Heart left ventricle (tissue), 16 donors: ENCODE data around the gene CIC. TPM values are rescaled to one million over a fixed set of nuclear protein-coding genes. Genes with fewer than 3 reads are reported as not detected.

Experiments used
- ATAC-seq, 4 donors: fragments of 200-7000 bp; cut with Tn5 transposase; one replicate each; pipeline ENCODE4 v1.9.1; 2020 to 2022; ENCODE audit warnings: moderate library complexity in 4 of 4, mild to moderate bottlenecking in 3 of 4, moderate number of reproducible peaks in 1 of 4
- DNase-seq, 5 donors: peaks; one replicate each; pipeline ENCODE4 v3.0.0-alpha.2; 2020
- H3K27ac ChIP-seq, 12 donors: fragments of 200-600 bp; sonication (generic) in 4 of 12; one replicate each; pipeline versions ENCODE4 v1.5.0 to v1.8.0; 2016 to 2022; ENCODE audit warnings: mild to moderate bottlenecking in 2 of 12
- H3K27me3 ChIP-seq, 9 donors: fragments of 200-600 bp; sonication (generic) in 2 of 9; one replicate each; pipeline versions ENCODE4 v1.5.1 to v1.8.0; 2016 to 2022; ENCODE audit warnings: mild to moderate bottlenecking in 3 of 9
- H3K36me3 ChIP-seq, 9 donors: fragments of 200-600 bp; sonication (generic) in 2 of 9; one replicate each; pipeline versions ENCODE4 v1.5.0 to v1.8.0; 2018 to 2022; ENCODE audit warnings: mild to moderate bottlenecking in 2 of 9
- H3K4me1 ChIP-seq, 12 donors: fragments of 200-600 bp; sonication (generic) in 4 of 12; one replicate each; pipeline versions ENCODE4 v1.5.0 to v1.8.0; 2016 to 2022; ENCODE audit warnings: mild to moderate bottlenecking in 3 of 12
- H3K4me3 ChIP-seq, 12 donors: fragments of 200-600 bp; sonication (generic) in 4 of 12; one replicate each; pipeline versions ENCODE4 v1.5.0 to v1.8.0; 2017 to 2022; ENCODE audit warnings: mild to moderate bottlenecking in 9 of 12, moderate library complexity in 4 of 12
- H3K9me3 ChIP-seq, 12 donors: fragments of 200-600 bp; sonication (generic) in 4 of 12; one replicate each; pipeline versions ENCODE4 v1.5.0 to v1.8.0; 2016 to 2022; ENCODE audit warnings: mild to moderate bottlenecking in 1 of 12
- POLR2A ChIP-seq, 2 donors: fragments of 450-650 bp; IDR thresholded peaks; one replicate each; pipeline ENCODE4 v1.6.1; 2017; ENCODE audit warnings: antibody characterized with exemption in 2 of 2, mild to moderate bottlenecking in 2 of 2, moderate library complexity in 2 of 2
- WGBS, 4 donors: extraction: QIAGEN DNeasy Blood & Tissue Kit in 2 of 4; methylation state at CpG; one replicate each; pipeline versions ENCODE4 v1.1.5 to v1.1.7; 2013 to 2018; 5-methylcytosine and 5-hydroxymethylcytosine counted together
- intact Hi-C, 10 donors: fragments of 100-400 bp; cut with DNase I; formaldehyde crosslinking; loops; one replicate each; pipeline versions ENCODE4 v1.11.1 to v1.14.2; 2022
- polyA plus RNA-seq, 2 donors: library from polyadenylated mRNA; stranded (reverse); fragments of 200-250 nt; gene quantifications; one replicate each; pipeline ENCODE4 v1.2.3, GENCODE V29; 2013
- total RNA-seq, 9 donors: library from RNA; depleted of rRNA in 2 of 9; stranded (reverse); fragments of >200 nt in 2 of 9; fragmentation: NEBNext Ultra II Directional in 3 of 9; extraction: Animal tissue kit (Norgen Biotek cat#: 25700) in 3 of 9; gene quantifications; one replicate each; pipeline versions ENCODE4 v1.1.0 to v1.2.4, GENCODE V29; 2016 to 2023
- TF ChIP-seq, protein P1 (sequence below), 12 donors: fragments of 200-600 bp; sonication (generic) in 4 of 12; IDR thresholded peaks; one replicate each; pipeline versions ENCODE4 v1.5.0 to v1.8.0; 2018 to 2022; ENCODE audit warnings: antibody characterized with exemption in 12 of 12, mild to moderate bottlenecking in 5 of 12
- donor health status: ischemic (EF 13 %, LVEDD 7.1; RV severe dilation, severe dysfunction).
- donor health status: healthy with polysubstance abuse.
- donor health status: DM: no; HTN: yes; CAD: no.
- donor health status: DM: no; HTN: no; CAD: no.
- donor health status: ischemic (EF 25% LVEDD 6.9; RV normal size, moderate dysfunction).
- donor health status: ischemic (EF 25% LVEDD 5.7; RV mildly dilated, moderate dysfunction).
- donor health status: healthy.
- donor health status: DM: yes; HTN: yes; CAD: no.
- donor health status: ischemic (EF 35%, LVEDD 5.7; RV mildly dilated, moderate dysfunction).
- donor health status: nonischemic (EF 11% LVEDD 7.7; RV severe dilation, severe dysfunction).
- donor health status: DM: yes; HTN: yes; CAD: no.
- donor health status: PGD.
- donor health status: ischemic (EF 29% LVEDD 5.4; RV normal size, mild dysfunction).
- donor health status: nonischemic (EF 23%, LVEDD 6.1; RV moderate dilation, normal function).

CIC gene
- total and polyA plus RNA-seq, 11 donors = 25.5 to 54.8 (median 31.0) TPM

DNA sequence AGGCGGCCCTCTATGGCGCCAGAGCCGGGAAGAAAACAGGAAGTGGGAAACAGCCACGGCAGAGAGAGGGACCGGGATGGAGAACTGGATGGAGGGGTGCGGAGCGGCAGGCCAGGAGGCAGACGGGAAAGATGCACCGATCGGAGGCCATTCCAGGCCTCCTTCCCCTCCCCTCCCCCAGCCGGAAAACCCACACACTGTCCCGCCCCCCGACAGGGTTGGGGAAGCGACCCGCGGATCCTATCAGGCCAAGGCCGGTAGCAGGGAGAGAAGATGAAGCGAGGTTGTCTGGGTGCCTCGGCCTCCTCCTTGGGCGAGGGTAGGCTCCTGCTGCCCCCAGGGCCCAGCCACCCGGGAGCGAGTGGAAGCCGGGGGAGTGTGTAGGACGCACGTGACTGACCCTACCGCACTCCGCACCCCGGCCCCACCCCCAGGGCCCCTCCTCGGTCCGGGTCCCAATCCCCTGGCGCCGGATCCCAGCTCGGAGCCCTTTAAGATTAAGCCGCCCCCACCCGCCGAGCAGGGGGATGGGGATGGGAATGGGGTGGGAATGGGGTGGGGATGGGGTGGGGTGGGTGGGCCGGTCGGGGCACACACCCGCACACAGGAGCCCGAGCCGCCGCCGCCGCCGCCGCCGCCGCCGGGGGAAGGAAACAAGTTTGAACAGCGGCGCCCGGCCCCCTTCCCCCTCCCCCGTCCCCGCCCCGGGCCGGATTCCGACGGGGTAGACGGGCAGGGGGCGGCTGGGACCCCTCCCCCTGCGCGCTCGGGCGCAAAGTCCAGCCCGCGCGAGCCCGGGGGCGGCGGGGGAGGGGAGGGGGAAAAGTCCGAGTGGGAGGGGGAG is 15.6 kb upstream of the CIC start:
- intact Hi-C loops = loop anchor here in 4 of 10 donors (1.0 to 2.0 kb wide), 4 partner anchors 15 to 31 kb away; partner anchors contain the start of gene CIC (in 3 of the 4)
- H3K4me1 ChIP-seq = peaks cover 12 to 69% (median 48%) of the 10 kb centered on the region in 12 donors
- WGBS, 4 donors = 0 to 1% (median 1%) methylated on average over 17 to 69 of the region's 71 CpGs
- no peaks in the 10 kb centered on the region for H3K9me3 ChIP-seq
- H3K27me3 ChIP-seq = no peaks in the 10 kb centered on the region
- H3K27ac ChIP-seq = peak overlapping the region; percentile 94 to 100 (median 99)
- DNase-seq = peak; percentile 59 to 79 (median 71)
- H3K36me3 ChIP-seq = peaks cover 0 to 20% (median 15%) of the 10 kb centered on the region in 9 donors
- no peak for TF ChIP-seq POLR2A (IDR thresholded peaks at IDR 0.05)
- TF ChIP-seq, protein P1, sequence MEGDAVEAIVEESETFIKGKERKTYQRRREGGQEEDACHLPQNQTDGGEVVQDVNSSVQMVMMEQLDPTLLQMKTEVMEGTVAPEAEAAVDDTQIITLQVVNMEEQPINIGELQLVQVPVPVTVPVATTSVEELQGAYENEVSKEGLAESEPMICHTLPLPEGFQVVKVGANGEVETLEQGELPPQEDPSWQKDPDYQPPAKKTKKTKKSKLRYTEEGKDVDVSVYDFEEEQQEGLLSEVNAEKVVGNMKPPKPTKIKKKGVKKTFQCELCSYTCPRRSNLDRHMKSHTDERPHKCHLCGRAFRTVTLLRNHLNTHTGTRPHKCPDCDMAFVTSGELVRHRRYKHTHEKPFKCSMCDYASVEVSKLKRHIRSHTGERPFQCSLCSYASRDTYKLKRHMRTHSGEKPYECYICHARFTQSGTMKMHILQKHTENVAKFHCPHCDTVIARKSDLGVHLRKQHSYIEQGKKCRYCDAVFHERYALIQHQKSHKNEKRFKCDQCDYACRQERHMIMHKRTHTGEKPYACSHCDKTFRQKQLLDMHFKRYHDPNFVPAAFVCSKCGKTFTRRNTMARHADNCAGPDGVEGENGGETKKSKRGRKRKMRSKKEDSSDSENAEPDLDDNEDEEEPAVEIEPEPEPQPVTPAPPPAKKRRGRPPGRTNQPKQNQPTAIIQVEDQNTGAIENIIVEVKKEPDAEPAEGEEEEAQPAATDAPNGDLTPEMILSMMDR (IDR thresholded peaks at IDR 0.05) = no peak
- H3K4me3 ChIP-seq = peak overlapping the region; percentile 74 to 100 (median 94)
- peak; percentile 1 to 8 (median 4) for ATAC-seq

DNA sequence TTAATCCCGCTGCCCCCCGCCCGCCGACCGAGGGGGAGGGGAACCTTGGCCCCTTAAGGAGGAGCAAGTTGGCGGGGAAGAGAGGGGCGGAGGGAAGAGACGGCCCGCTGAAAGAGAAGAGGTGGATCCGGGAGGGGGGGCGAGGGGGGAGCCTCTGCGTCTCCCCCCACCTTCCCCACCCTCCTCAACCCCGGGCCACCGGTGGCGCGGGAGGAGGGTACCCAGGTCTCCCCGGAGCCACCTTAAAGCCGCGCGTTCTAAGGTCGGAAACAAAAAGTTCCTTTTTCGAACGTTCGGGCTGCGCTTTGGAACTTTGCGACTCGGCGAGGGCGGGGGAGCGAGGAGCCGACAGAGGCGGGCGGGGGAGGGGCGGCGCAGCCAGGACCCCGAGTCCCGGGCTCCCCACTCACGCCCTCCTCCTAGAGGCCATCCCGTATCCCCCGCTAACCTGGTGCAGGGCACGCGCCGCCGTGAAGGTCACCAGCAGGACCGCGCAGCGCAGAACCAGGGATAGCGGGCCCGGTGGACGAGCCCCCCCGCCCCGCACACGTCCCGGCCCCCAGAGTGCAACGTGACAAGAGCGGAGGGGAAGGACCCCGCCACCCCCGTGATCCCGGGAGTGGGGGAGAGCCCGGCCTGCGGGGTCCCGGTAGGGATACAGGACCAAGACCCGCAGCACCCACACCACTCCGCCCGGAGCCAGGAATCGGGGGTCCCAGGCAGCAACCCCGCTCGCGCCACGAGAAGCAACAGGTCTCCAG is 14.8 kb upstream of the CIC start:
- H3K4me3 ChIP-seq = peak overlapping the region; percentile 74 to 100 (median 94)
- peak overlapping the region; percentile 94 to 100 (median 99) for H3K27ac ChIP-seq
- H3K9me3 ChIP-seq = no peaks in the 10 kb centered on the region
- peak; percentile 74 to 86 (median 83) for DNase-seq
- 0% methylated on average over 33 to 70 of the region's 70 CpGs for WGBS, 4 donors
- peaks cover 0 to 12% (median 7%) of the 10 kb centered on the region in 9 donors for H3K36me3 ChIP-seq
- peak; percentile 3 to 24 (median 17) for ATAC-seq
- H3K4me1 ChIP-seq = peaks cover 12 to 61% (median 45%) of the 10 kb centered on the region in 12 donors
- intact Hi-C loops = loop anchor here in 4 of 10 donors (1.0 to 2.0 kb wide), 4 partner anchors 15 to 30 kb away; partner anchors contain the start of gene CIC (in 3 of the 4)
- no peak for TF ChIP-seq POLR2A (IDR thresholded peaks at IDR 0.05)
- TF ChIP-seq, protein P1 (IDR thresholded peaks at IDR 0.05) = peak in 2 of 12 donors; percentile 28 to 30
- no peaks in the 10 kb centered on the region for H3K27me3 ChIP-seq

DNA sequence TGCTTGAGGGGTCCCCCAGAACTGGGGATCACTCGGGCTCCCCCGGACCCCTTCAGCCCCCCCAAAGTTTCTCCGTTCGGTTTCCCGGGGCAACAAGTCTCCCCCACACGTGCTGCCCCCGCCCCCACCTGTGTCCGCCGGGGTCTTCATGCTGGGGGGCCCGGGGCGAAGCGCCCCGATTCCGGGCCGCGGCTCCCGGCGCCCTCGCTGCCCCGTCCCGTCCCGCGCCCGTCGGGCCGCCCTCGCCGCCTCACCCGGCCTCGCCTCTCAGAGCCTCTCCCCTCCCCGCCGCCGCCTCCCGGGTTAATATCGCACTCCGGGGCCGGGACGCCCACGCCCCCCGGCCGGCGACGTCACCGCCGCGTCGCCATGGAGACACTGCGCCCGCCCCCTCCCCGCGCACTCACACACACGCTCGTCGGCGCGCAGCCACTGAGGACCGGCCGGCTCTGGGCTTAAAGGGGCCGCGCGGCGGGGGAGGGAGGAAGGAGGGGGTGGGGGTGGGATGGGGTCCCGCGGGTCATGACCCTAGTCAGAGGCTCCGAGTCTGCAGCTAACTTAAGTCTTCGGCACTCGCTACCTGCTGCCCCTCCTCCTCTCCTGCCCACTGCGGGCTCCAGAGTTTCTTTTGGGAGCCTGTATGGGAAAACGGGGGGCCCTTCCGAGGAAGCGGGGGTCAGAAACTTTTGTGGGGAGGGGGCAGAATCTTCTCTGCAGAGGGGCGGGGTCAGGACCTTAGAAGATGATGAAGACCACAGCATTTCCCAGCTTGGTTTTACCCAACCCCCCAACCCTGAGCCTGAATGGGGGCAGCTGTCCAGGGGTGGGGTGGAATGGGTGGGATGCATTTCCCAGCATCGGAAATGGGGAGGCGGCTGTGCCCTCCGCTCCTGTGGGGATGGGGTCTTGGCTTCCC is 13.9 kb upstream of the CIC start, which contains the start of gene ERF:
Gene ERF (minus strand): TSS at position 279 of the 916 bp plus-strand sequence. CDS start 129 bp downstream, at position 150.
- H3K27ac ChIP-seq = peak within 1 kb of the TSS; percentile 94 to 100 (median 99)

More for the DNA sequence above, 13.9 kb upstream of the CIC start, which contains the start of gene ERF:
- DNase-seq (peak; percentile 94 to 98 (median 96)), ATAC-seq (peak; percentile 64 to 84 (median 80))
- WGBS, 4 donors = 0 to 1% (median 1%) methylated on average over 23 to 75 of the region's 75 CpGs
- peaks cover 0 to 4% (median 0%) of the 10 kb centered on the region in 9 donors for H3K36me3 ChIP-seq
- peaks cover 10 to 53% (median 39%) of the 10 kb centered on the region in 12 donors for H3K4me1 ChIP-seq
- TF ChIP-seq POLR2A (IDR thresholded peaks at IDR 0.05) = peak; percentile 98 to 100
- TF ChIP-seq, protein P1 (IDR thresholded peaks at IDR 0.05) = no peak
- no peaks in the 10 kb centered on the region for H3K9me3 ChIP-seq
- H3K4me3 ChIP-seq = peak within 1 kb of the TSS; percentile 74 to 100 (median 94)
- H3K27me3 ChIP-seq = no peaks in the 10 kb centered on the region
- intact Hi-C loops = loop anchor here in 5 of 10 donors (1.0 to 2.0 kb wide), 5 partner anchors 13 to 29 kb away; partner anchors contain the start of gene CIC (in 3 of the 5)
